Mesothelial cell of epicardium (in vitro differentiated cells): Measurements from ENCODE around the gene ALAS1. TPM values are rescaled to one million over a fixed set of nuclear protein-coding genes. Genes with fewer than 3 reads are reported as not detected.

Source experiments
- DNase-seq, 2 experiments: peaks; one replicate each; pipeline ENCODE4 v3.0.0; 2021; ENCODE audit warnings: low spot score in 2 of 2; ENCODE audit not compliant: unreplicated experiment in 2 of 2
- H3K27ac Mint-ChIP-seq: 2 replicates; pipeline ENCODE4 v1.8.0; 2021; ENCODE audit warnings: mixed read lengths
- H3K27me3 Mint-ChIP-seq: 2 replicates; pipeline ENCODE4 v1.8.0; 2021; ENCODE audit warnings: low read depth, mixed read lengths
- H3K36me3 Mint-ChIP-seq: 2 replicates; pipeline ENCODE4 v1.8.0; 2021; ENCODE audit warnings: mixed read lengths
- H3K4me1 Mint-ChIP-seq: 2 replicates; pipeline ENCODE4 v1.8.0; 2021; ENCODE audit warnings: mixed read lengths
- H3K4me3 Mint-ChIP-seq: 2 replicates; pipeline ENCODE4 v1.8.0; 2021; ENCODE audit warnings: mild to moderate bottlenecking, moderate library complexity, mixed read lengths
- H3K9me3 Mint-ChIP-seq: 2 replicates; pipeline ENCODE4 v1.8.0; 2021; ENCODE audit warnings: mixed read lengths
- CTCF ChIP-seq: fragments of 200-600 bp; sonication (generic); IDR thresholded peaks from one replicate; pipeline ENCODE4 v1.5.0; 2021; ENCODE audit warnings: antibody characterized with exemption; ENCODE audit not compliant: unreplicated experiment
- total RNA-seq: library from RNA; stranded (reverse); gene quantifications from 3 replicates; pipeline ENCODE4 v1.2.1, GENCODE V29; 2021

The ALAS1 gene
- total RNA-seq, 1 donor from 2014 or later = 32.1 TPM

DNA sequence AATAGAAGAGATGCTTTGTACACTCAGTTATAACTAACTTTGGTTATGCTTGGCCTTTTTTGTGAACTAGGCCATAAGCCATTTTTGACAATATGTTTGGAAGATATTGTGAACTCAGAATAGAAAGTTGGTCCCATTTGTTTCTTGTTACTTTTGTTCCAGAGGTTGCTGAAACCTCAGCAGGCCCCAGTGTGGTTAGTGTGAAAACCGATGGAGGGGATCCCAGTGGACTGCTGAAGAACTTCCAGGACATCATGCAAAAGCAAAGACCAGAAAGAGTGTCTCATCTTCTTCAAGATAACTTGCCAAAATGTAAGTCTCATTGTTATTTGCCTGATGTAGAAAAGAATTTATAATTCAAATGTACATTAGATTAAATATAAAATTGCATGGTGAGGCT lies 5.7 kb downstream of the ALAS1 start:
- H3K27me3 Mint-ChIP-seq = no peaks in the 10 kb centered on the region
- H3K27ac Mint-ChIP-seq = no peak overlapping the region
- H3K36me3 Mint-ChIP-seq = peaks cover 64% of the 10 kb centered on the region

DNA sequence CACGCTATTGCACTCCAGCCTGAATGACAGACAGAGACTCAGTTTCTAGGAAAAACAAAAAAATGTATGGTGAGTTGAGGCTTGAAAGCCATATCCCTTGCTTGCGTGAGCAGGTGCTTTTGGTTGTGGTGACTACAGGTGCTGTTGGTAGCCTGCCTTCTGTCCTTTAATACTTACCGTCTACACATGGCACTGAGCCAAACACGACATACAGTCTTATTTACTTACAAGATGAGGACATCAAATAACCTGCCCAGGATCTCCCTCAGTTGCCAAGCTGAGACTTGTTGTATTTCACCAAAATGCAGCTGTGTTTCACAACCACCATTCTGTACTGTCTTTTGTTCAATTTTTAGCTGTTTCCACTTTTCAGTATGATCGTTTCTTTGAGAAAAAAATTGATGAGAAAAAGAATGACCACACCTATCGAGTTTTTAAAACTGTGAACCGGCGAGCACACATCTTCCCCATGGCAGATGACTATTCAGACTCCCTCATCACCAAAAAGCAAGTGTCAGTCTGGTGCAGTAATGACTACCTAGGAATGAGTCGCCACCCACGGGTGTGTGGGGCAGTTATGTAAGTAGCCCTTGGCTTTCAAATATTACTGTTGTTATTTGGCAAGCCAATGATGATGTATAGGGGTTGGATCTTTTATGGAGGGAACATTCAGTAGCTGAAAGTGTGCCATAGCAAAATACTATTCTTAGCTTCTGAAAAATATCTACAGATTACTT lies 6.5 kb downstream of the ALAS1 start:
- TF ChIP-seq CTCF = no peak
- Mint-ChIP-seq H3K36me3 (peaks cover 67% of the 10 kb centered on the region), H3K4me1 (peaks cover 2% of the 10 kb centered on the region), H3K27ac (no peak overlapping the region), H3K4me3 (no peak overlapping the region), H3K27me3 (no peaks in the 10 kb centered on the region), H3K9me3 (peaks cover 3% of the 10 kb centered on the region)
- DNase-seq = no peak

More for the DNA sequence above, 5.7 kb downstream of the ALAS1 start:
- peaks cover 3% of the 10 kb centered on the region for H3K9me3 Mint-ChIP-seq
- H3K4me3 Mint-ChIP-seq = no peak overlapping the region
- TF ChIP-seq CTCF = no peak
- H3K4me1 Mint-ChIP-seq = peaks cover 10% of the 10 kb centered on the region
- DNase-seq = no peak

GRCh38 chr3:52205727-52206372 lies 7.9 kb downstream of the ALAS1 start:
- peaks cover 72% of the 10 kb centered on the region for H3K36me3 Mint-ChIP-seq
- no peak for TF ChIP-seq CTCF
- no peak overlapping the region for H3K27ac Mint-ChIP-seq
- H3K4me3 Mint-ChIP-seq = no peak overlapping the region
- no peaks in the 10 kb centered on the region for H3K4me1 Mint-ChIP-seq
- H3K27me3 Mint-ChIP-seq = no peaks in the 10 kb centered on the region
- no peak for DNase-seq
- peaks cover 3% of the 10 kb centered on the region for H3K9me3 Mint-ChIP-seq

DNA sequence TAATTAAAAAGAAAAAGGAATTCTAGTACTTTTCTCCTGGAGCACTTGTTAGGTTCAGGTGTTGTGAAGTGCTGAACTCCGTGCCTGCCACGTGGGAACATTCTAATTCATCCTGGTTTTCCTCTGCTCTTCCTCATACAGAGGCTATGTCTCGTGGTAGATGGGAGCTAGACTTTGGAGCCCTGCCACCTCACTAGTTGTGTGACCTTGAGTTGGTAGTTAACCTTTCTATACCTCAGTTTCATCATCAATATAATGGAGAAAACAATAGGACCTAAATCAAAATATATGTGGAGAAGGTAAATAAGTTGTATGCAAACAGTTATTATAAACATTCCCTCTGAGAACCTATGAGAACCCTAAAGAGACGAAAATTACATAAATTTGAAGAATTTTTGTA lies 10.6 kb downstream of the ALAS1 start:
- H3K27me3 Mint-ChIP-seq = no peaks in the 10 kb centered on the region
- peaks cover 3% of the 10 kb centered on the region for H3K9me3 Mint-ChIP-seq
- H3K27ac Mint-ChIP-seq = no peak overlapping the region
- no peak for TF ChIP-seq CTCF
- peaks cover 74% of the 10 kb centered on the region for H3K36me3 Mint-ChIP-seq
- no peak for DNase-seq
- H3K4me3 Mint-ChIP-seq = no peak overlapping the region
- no peaks in the 10 kb centered on the region for H3K4me1 Mint-ChIP-seq

DNA sequence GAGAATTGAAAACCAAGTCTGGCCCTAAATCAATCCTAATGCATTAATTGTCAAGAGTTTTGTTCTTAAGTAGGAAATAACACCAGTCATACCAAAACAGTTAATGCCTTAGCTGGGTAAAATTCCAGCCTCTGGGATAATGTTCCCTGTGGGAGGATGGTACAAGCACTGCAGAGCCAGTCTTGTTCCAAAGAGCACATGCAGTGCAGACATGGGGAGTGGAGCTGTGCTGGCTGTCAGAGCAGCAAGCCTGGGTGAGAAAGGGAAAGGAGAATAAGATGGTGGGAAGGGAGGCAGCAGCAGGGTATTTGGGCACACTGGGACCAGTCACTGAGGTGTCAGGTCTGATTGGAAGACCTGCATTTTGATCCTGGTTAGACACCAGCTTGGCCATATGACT lies 12.1 kb downstream of the ALAS1 start:
- Mint-ChIP-seq H3K27ac (no peak overlapping the region), H3K4me3 (no peak overlapping the region), H3K27me3 (no peaks in the 10 kb centered on the region), H3K36me3 (peaks cover 74% of the 10 kb centered on the region), H3K9me3 (peaks cover 3% of the 10 kb centered on the region), H3K4me1 (no peaks in the 10 kb centered on the region)
- no peak for DNase-seq
- no peak for TF ChIP-seq CTCF
